ENCODE measurements around the gene PRKAR1B. TPM values are rescaled to one million over a fixed set of nuclear protein-coding genes. Genes with fewer than 3 reads are reported as not detected.

Gene PRKAR1B
- total RNA-seq, 1 experiment from 2014 or later: 43.3 TPM

- Histone ChIP-seq H2BK20ac (ENCODE audit: low read depth, low read length, poor library complexity, severe bottlenecking) (no peak overlapping the region), H2AK5ac (ENCODE audit: insufficient read length, low read length) (no peak overlapping the region), H2BK5ac (ENCODE audit: insufficient read length, low read length) (no peak overlapping the region), H3K23ac (ENCODE audit: insufficient read length, low read depth, low read length) (no peak overlapping the region), H3K4ac (ENCODE audit: low read depth, low read length) (no peak overlapping the region), H3K18ac (ENCODE audit: insufficient read length, low read depth, low read length) (no peak overlapping the region), H3K14ac (ENCODE audit: insufficient read depth, low read length) (no peak overlapping the region), H3K27me3 (ENCODE audit: insufficient read depth, low read length) (no peaks in the 10 kb centered on the region), H3K23me2 (ENCODE audit: insufficient read length, low read depth, low read length, poor library complexity, severe bottlenecking) (peaks cover 18% of the 10 kb centered on the region), H3K9me3 (ENCODE audit: control insufficient read depth, low read depth, low read length) (no peaks in the 10 kb centered on the region), H3K4me1 (ENCODE audit: insufficient read depth, low read length) (peaks cover 6% of the 10 kb centered on the region; the same call in 1 of the 2 replicates), H3K79me1 (ENCODE audit: insufficient read depth, low read depth, low read length, poor library complexity, severe bottlenecking) (peaks cover 5% of the 10 kb centered on the region), H3K27ac (ENCODE audit: insufficient read length, low read depth, low read length) (no peak overlapping the region), H2AFZ (ENCODE audit: low read length) (no peak overlapping the region), H4K5ac (ENCODE audit: insufficient read length, low read depth, low read length) (no peak overlapping the region), H2BK15ac (ENCODE audit: low read depth, low read length) (no peak overlapping the region), H3T11ph (ENCODE audit: low read length) (no peak overlapping the region), H3K9ac (ENCODE audit: extremely low read depth, insufficient read length, low read length) (no peak overlapping the region), H3K4me2 (ENCODE audit: insufficient read depth, insufficient read length, low read length) (no peak overlapping the region), H3K56ac (ENCODE audit: insufficient read length, low read depth, low read length) (no peak overlapping the region), H4K91ac (ENCODE audit: insufficient read length, low read depth, low read length) (no peak overlapping the region), H2BK120ac (ENCODE audit: low read depth, low read length, poor library complexity, severe bottlenecking) (no peak overlapping the region), H4K8ac (replicated peaks; ENCODE audit: insufficient read length, low read depth, low read length) (no peak overlapping the region), H4K20me1 (ENCODE audit: control insufficient read depth, insufficient read depth, insufficient read length) (no peaks in the 10 kb centered on the region), H3K79me2 (ENCODE audit: insufficient read depth, low read length) (peaks cover 6% of the 10 kb centered on the region; the same call in 1 of the 2 replicates), H2BK12ac (ENCODE audit: insufficient read length, low read depth, low read length) (no peak overlapping the region)
- Mint-ChIP-seq H3K4me1 (peaks cover 33 to 39% of the 10 kb centered on the region in 2 experiments), H3K36me3 (ENCODE audit: insufficient read depth in 1 of 3, low read depth in 3 of 3) (peaks cover 5 to 7% (median 6%) of the 10 kb centered on the region in 3 experiments), H3K27me3 (ENCODE audit: low read depth) (peaks cover 24% of the 10 kb centered on the region), H3K9me3 (no peaks in the 10 kb centered on the region; a peak in 1 of 5 replicates), H3K4me3 (peak overlapping the region in 1 of 2 experiments; percentile 34; a peak in 2 of 5 replicates), H3K27ac (no peak overlapping the region)
- TF ChIP-seq CTCF (conservative IDR thresholded peaks at IDR 0.05): no peak
- WGBS (ENCODE audit: extremely low coverage, insufficient read length, low lambda C conversion rate): no CpG with 5 or more reads among the region's 10 CpGs
- no peak for DNase-seq
Measured at GRCh38 chr7:514242-514641, 212.8 kb downstream of the PRKAR1B start.
